GM18508 (cell line): ENCODE results near the gene LRCH4.
"Not testable (repeated sequence)": the region's sequence is repeated elsewhere in the genome, so short reads cannot be mapped to it uniquely, and the experiment has no call there.

ENCODE experiments used
- ATAC-seq: cut with Tn5 transposase; IDR thresholded peaks from one replicate; pipeline ENCODE4 v1.9.1; 2021; ENCODE audit warnings: moderate number of reproducible peaks; ENCODE audit not compliant: insufficient read depth, unreplicated experiment

The LRCH4 gene

GRCh38 chr7:100568176-100568895, 17.6 kb downstream of the LRCH4 start:
- no peak for ATAC-seq

DNA sequence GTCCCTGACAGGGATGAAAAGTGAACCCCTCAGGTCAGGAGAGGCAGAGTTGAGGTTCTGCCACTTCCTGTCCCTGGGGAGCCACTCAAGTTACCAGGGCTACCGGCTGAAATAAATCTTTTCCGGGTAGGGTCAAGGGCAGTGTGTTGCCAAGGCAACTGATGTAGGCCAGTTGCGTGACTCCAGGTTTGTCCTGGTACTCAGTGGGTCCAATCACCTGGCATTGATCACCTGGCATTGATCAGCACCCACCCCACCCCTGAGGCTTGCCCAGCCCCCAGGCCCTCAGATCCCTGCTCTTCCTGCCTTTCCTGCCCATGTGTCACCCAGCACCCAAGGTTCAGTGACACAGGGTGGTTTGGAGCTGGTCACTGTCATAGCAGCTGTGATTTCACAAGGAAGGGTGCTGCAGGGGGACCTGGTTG, 18.2 kb downstream of the LRCH4 start:
- no peak for ATAC-seq

GRCh38 chr7:100567031-100567730, 18.7 kb downstream of the LRCH4 start:
- no peak for ATAC-seq

DNA sequence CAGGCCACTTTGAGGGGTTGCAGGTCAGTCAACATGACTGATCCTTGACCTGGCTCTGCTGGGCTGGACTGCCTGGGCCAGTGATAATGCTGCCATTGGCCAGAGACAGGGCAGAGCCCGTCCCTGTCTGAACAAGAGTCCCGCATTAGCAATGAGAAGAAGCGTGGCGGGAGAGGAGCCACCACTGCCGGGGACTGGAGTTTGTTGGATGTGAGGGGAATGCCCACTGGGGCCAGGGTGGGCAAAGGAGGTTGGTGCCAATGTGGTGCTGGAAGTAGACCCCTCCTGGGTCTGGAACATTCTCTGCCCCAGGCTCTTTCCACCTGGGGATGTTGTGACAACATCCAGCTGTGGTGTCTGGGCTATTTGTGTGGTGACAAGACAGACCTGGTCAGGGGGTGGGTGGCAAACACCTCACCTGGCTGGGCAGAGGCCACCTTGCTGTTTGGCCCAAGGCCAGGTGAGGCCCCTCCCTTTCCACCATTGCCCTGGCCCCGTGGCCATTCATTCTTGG, 19.9 kb downstream of the LRCH4 start:
- ATAC-seq = no peak

DNA sequence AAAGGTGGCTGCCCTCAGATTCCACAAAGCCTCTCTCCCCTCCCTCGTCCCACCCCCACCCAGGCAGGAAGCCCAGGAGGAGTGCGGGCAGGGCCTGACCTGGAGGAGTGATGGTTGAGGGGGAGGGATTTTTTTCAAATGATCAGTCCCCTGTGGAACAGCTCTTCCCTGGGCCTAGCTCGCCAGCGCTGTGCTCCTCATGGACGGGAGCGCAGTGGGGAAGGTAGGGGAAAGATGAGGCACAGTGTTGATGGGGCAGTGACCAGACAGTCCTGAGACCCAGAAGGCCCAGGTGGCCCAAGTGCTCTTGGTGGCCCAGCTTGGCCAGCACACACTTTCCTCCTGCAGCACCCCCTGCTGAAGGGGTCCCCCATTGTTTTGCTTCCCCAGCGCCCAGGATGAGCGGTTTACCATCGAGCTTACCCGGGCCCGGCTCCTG, 20.8 kb downstream of the LRCH4 start:
- ATAC-seq = no peak

DNA sequence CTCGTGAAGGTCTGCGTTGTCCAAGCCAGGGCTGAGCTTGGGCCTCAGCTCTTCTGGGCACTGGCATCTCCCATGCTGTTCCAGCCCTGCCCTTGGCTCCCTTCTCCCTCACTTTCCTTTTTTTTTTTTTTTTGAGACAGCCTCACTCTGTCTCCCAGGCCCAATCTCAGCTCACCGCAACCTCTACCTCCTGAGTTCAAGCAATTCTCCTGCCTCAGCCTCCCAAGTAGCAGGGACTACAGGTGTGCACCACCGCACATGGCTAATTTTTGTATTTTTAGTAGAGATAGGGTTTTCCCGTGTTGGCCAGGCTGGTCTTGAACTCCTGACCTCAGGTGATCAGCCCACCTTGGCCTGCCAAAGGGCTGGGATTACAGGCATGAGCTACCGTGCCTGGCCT, 21.5 kb downstream of the LRCH4 start:
- not testable (repeated sequence) for ATAC-seq

DNA sequence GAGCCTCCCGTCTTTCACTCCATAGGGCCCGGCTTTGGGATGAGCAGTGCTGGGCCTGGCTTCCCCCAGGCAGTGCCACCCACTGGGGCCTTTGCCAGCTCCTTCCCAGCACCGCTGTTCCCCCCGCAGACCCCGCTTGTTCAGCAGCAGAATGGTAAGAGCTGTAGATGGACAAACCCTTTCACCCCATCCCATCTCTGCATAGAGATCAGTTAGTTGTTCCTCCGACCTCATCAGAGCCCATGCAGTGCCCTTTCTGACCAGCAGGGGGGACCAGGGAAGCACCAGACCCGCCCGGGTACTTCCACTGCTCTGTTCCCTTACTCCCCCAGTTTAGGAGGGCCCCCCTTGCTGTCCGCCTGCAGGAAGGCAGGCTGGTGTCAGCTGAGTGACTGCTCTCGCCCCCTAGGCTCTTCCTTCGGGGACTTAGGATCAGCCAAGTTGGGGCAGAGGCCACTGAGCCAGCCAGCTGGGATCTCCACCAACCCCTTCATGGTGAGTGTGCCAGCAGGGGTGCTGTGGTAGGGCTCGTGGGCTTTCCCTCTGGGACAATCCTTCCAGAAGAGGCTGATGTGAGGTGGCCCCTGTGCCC, 22.0 kb downstream of the LRCH4 start:
- ATAC-seq = no peak

DNA sequence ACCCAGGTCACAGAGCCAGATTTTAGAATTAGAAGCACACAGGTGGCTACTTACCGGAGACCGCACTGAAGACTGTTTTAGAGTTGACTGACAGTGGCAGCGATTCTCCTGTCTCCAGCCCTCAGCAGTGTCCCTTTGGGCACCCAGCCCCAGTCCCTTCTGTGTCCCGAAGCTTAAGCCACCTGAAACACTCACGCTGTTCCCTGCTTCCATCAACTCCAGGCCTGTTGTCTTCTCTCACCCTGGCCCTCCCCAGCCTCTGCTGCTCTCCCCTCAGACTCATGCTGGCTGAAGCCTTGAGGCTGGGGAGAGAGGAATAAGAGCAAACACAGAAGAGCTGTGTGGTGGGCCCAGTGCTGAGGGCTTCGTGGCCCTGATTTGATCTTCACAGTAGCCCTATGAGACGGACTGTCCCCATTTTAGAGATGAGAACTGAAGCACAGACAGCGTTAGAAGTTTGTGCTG, 22.8 kb downstream of the LRCH4 start:
- no peak for ATAC-seq

GRCh38 chr7:100562195-100563099, 23.5 kb downstream of the LRCH4 start:
- ATAC-seq = no peak

GRCh38 chr7:100561491-100562194, 24.3 kb downstream of the LRCH4 start:
- ATAC-seq = no peak

DNA sequence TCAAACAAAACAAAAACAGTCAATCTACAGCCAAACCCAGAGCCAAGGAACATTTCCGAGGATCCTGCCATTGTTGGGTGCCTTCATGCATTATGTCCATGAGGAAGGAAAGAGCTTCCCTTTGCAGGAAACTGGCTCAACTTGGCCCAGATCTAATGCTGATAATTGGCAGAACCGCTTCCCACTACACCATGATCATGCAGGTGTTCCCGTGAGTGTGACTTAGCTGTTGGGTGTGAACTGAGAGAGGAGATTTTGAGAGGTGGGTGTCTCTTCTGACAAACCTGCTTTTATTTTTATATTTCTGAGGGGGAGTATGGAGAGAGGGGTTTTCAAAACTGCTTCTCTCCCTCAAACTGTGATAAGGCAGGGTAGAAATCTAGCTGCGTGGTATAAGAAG, 26.8 kb downstream of the LRCH4 start:
- ATAC-seq = no peak

GRCh38 chr7:100556541-100556940, 29.4 kb downstream of the LRCH4 start:
- ATAC-seq = no peak

GRCh38 chr7:100555701-100556100, 30.2 kb downstream of the LRCH4 start:
- no peak for ATAC-seq

DNA sequence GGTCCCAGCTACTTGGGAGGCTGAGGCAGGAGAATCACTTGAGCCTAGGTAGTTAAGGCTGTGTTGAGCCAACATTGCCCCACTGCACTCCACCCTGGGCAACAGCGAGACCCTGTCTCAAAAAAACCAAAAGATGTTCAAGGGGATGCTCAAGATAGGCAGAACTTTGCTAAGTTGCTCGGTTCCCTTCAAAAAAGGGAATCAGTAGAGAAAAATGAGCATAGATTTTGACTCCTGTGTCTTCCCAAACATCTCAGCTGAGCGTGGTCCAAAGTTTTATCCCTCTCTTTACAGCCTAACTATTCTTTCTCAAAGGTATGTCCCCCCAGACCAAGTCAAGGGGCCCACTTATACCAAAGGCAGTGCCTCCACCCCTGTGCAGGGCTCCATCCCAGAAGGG, 32.9 kb downstream of the LRCH4 start:
- no peak for ATAC-seq

- ATAC-seq = no peak
These were observed 33.4 kb downstream of the LRCH4 start for GRCh38 chr7:100552532-100552931.

- not testable (repeated sequence) for ATAC-seq
These were observed 37.5 kb downstream of the LRCH4 start for GRCh38 chr7:100548446-100548845.

DNA sequence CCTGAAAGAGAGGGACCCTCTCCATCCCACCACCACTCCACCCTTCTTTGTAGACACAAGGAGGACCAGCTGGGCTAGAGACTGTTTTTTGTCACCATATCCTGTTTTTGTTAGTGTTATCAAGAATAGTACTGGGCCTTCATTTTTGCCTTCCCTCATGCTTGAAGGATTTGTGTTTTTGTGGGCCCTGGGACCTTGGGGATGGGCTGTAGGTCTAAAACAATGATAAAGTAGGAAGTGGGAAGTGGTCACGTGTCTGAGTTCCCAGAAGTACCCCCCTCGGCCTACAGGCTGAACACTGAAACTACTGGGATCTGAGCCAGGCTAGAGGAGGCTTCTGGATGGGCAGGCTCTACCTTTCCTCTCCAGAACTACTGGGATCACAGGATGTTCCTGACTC, 38.1 kb downstream of the LRCH4 start:
- ATAC-seq = no peak

DNA sequence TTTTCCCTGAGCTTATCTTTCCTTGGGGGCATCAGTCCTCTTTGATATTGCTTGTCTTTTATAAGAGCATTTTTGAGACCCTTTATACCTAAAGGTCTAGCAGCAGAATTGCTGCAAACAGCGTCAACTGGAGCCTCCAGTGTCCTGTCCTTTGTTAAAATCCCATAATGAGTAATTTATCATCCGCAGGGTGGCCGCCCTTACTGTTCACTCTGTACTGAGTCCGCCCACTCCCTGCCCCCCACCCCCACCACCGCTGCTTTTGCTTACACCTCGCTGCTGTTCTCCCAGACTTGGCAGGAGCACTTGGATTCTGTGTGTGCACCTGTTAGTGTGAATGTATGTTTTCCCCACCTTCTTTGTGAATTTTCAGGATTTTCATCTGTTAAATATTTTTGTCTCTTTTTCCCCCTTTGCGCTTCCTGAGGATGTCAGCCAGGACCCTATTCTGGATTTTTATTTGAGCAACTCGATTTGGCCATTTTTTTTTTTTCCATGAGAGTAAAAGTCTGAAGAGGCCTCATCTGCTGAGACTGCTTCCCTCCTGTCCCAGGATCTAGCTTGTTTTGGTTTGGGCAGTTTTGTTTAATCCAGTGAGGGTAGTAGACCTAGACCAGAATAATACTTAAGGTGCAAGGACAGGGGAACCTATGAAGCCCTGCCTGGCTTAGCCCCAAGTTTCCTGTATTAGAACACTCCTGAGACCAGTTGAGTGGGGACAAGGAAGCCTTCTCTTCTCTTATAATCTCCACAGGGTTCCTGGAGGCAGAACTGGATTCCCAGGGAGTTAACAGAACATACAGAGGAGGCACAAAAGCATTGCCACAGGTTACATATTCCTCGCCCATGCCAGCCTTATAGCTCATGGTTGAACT, 38.8 kb downstream of the LRCH4 start:
- ATAC-seq = no peak
